ENCODE data around the gene TRPM8.

DNA sequence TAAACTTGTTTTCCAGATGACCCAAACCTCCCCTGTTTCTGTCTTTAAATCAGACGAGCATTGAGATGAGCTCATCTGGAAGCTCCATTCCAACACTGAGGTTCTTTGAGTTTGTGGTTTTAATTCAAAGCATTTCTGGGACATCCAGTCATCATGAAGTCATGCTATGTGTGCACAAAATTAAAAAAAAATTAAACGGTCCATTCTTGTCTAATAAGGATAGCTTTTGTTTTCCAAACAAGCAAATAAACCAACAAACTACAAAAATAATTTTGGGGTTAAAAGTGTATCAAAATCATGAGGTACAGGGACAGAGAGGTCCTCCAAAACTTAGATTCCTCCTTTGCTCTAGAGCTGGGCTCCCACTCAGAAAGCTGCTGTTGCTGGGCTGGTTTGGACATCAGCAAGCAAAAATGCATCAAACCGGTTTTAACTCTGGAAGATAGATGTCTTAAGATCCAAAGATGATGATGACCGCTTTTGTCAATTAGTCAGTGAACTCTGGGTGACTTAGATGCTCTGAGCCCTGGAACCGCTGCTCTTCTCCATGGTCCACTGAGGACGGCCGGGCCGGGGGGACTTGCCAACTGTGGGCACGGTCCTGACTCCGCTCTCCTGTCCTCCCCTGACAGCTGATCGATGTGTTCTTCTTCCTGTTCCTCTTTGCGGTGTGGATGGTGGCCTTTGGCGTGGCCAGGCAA, 65.4 kb downstream of the TRPM8 start:
- no peak for TF ChIP-seq POLR2A (IDR thresholded peaks at IDR 0.05)
- TF ChIP-seq, protein P1, sequence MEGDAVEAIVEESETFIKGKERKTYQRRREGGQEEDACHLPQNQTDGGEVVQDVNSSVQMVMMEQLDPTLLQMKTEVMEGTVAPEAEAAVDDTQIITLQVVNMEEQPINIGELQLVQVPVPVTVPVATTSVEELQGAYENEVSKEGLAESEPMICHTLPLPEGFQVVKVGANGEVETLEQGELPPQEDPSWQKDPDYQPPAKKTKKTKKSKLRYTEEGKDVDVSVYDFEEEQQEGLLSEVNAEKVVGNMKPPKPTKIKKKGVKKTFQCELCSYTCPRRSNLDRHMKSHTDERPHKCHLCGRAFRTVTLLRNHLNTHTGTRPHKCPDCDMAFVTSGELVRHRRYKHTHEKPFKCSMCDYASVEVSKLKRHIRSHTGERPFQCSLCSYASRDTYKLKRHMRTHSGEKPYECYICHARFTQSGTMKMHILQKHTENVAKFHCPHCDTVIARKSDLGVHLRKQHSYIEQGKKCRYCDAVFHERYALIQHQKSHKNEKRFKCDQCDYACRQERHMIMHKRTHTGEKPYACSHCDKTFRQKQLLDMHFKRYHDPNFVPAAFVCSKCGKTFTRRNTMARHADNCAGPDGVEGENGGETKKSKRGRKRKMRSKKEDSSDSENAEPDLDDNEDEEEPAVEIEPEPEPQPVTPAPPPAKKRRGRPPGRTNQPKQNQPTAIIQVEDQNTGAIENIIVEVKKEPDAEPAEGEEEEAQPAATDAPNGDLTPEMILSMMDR (IDR thresholded peaks at IDR 0.05), result no peak
- TF ChIP-seq POLR2AphosphoS5 (IDR thresholded peaks at IDR 0.05; ENCODE audit: insufficient read depth in 1 of 2, low read depth in 1 of 2), result no peak
